Endothelial cell of umbilical vein (primary cell): Measurements from ENCODE around the gene PCSK6. TPM values are rescaled to one million over a fixed set of nuclear protein-coding genes. Genes with fewer than 3 reads are reported as not detected.

Source experiments
- BruUV-seq: library from RNA; stranded (reverse); fragments of 400-500 nt; replicated peaks from 2 replicates; lab custom pipeline; 2021; lab: Mats Ljungman, UMichigan
- CTCF ChIA-PET: fragments of 300-600, 350-600 bp; sonication (Branson Sonifier 250); formaldehyde crosslinking; loops from one replicate; lab custom pipeline; 2021; ENCODE audit warnings: antibody characterized with exemption, inconsistent platforms; lab: Charles Lee
- POLR2A ChIA-PET: fragments of 300-600, 350-600 bp; sonication (Branson Sonifier 250); formaldehyde crosslinking; loops from one replicate; lab custom pipeline; 2021; ENCODE audit warnings: antibody characterized with exemption, inconsistent platforms; lab: Charles Lee
- DNase-seq: peaks from one replicate; pipeline ENCODE4 v3.0.0-alpha.2; 2011; ENCODE audit warnings: low read depth, low spot score
- FAIRE-seq: peaks from 2 replicates; lab custom pipeline; 2011; peaks lifted over from hg19 to GRCh38; lab: Jason Lieb, UNC
- H2AFZ ChIP-seq: 2 replicates; pipeline ENCODE4 v1.6.0; 2012; ENCODE audit warnings: low read depth, low read length, control low read depth, inconsistent platforms
- H3K27ac ChIP-seq: 2 replicates; pipeline ENCODE4 v1.5.1; 2011; ENCODE audit warnings: low read depth, mild to moderate bottlenecking, control low read depth, low read length, moderate library complexity; ENCODE audit not compliant: insufficient read depth
- H3K27me3 ChIP-seq, 2 experiments: 2 replicates each; pipeline versions ENCODE4 v1.6.0 to v1.6.1; 2011; ENCODE audit warnings: low read length in 2 of 2, mixed read lengths in 1 of 2; ENCODE audit not compliant: control insufficient read depth in 2 of 2, insufficient read depth in 2 of 2
- H3K36me3 ChIP-seq, 2 experiments: 2 replicates in 1 of 2; 3 replicates in 1 of 2; pipeline ENCODE4 v1.5.1; 2011; ENCODE audit warnings: low read length in 2 of 2, mild to moderate bottlenecking in 1 of 2, moderate library complexity in 1 of 2; ENCODE audit not compliant: control insufficient read depth in 2 of 2, insufficient read depth in 2 of 2; ENCODE audit errors: extremely low read depth in 1 of 2
- H3K4me1 ChIP-seq: 3 replicates; pipeline ENCODE4 v1.5.1; 2011; ENCODE audit warnings: mild to moderate bottlenecking, low read length; ENCODE audit not compliant: control insufficient read depth, insufficient read depth; ENCODE audit errors: extremely low read depth
- H3K4me2 ChIP-seq: 2 replicates; pipeline ENCODE4 v1.6.1; 2011; ENCODE audit warnings: low read length, control low read depth, mixed read lengths; ENCODE audit not compliant: insufficient read depth
- H3K4me3 ChIP-seq, 3 experiments: fragments of 200-600 bp in 1 of 3; sonication (generic), shearing (Covaris generic) in 1 of 3; replicated peaks in 1 of 3; 2 replicates each; pipeline ENCODE4 v1.5.1; 2011 to 2016; ENCODE audit warnings: control low read depth in 3 of 3, low read length in 3 of 3, mild to moderate bottlenecking in 2 of 3, inconsistent platforms in 1 of 3, low read depth in 1 of 3, moderate library complexity in 1 of 3; ENCODE audit not compliant: insufficient read depth in 1 of 3
- H3K79me2 ChIP-seq: 2 replicates; pipeline ENCODE4 v1.6.0; 2012; ENCODE audit warnings: low read length, inconsistent platforms; ENCODE audit not compliant: control insufficient read depth, insufficient read depth
- H3K9ac ChIP-seq: replicated peaks from 2 replicates; pipeline ENCODE3; 2011; ENCODE audit warnings: low read length, control low read depth; ENCODE audit not compliant: insufficient read depth; ENCODE audit errors: extremely low read depth
- H3K9me1 ChIP-seq: replicated peaks from 3 replicates; pipeline ENCODE4 v1.6.0; 2011; ENCODE audit warnings: mild to moderate bottlenecking, low read length; ENCODE audit not compliant: control insufficient read depth, insufficient read depth; ENCODE audit errors: extremely low read depth
- H3K9me3 ChIP-seq: replicated peaks from 2 replicates; pipeline ENCODE4 v1.5.1; 2012; ENCODE audit warnings: low read length, inconsistent platforms; ENCODE audit not compliant: control insufficient read depth, insufficient read depth
- H4K20me1 ChIP-seq: replicated peaks from 2 replicates; pipeline ENCODE3; 2011; ENCODE audit warnings: mild to moderate bottlenecking, low read length; ENCODE audit not compliant: control insufficient read depth, insufficient read depth; ENCODE audit errors: extremely low read depth
- CTCF ChIP-seq, 2 donors: IDR thresholded peaks; 1 replicate in 1 of 2; 2 replicates in 1 of 2; pipeline ENCODE4 v1.5.1; 2011; ENCODE audit warnings: low read length in 2 of 2, mild to moderate bottlenecking in 2 of 2, moderate library complexity in 2 of 2, control low read depth in 1 of 2, inconsistent platforms in 1 of 2, low read depth in 1 of 2; ENCODE audit not compliant: insufficient read depth in 1 of 2; ENCODE audit errors: extremely low read depth in 1 of 2
- EZH2 ChIP-seq: IDR thresholded peaks from 2 replicates; pipeline ENCODE4 v1.6.1; 2012; ENCODE audit warnings: borderline replicate concordance, low read depth, mild to moderate bottlenecking, moderate library complexity, low read length, inconsistent platforms; ENCODE audit not compliant: severe bottlenecking
- FOS ChIP-seq: IDR thresholded peaks from 2 replicates; pipeline ENCODE4 v1.6.1; 2011; ENCODE audit warnings: mild to moderate bottlenecking, low read length, moderate library complexity, borderline replicate concordance; ENCODE audit not compliant: insufficient read depth
- GATA2 ChIP-seq: IDR thresholded peaks from 2 replicates; pipeline ENCODE4 v1.7.0; 2011; ENCODE audit warnings: low read depth, mild to moderate bottlenecking, moderate library complexity, mixed read lengths, low read length; ENCODE audit not compliant: insufficient read length, insufficient read depth
- JUN ChIP-seq: IDR thresholded peaks from 2 replicates; pipeline ENCODE4 v1.6.1; 2011; ENCODE audit warnings: borderline replicate concordance, low read depth; ENCODE audit not compliant: insufficient read length, insufficient read depth
- MAX ChIP-seq: IDR thresholded peaks from 2 replicates; pipeline ENCODE4 v1.6.1; 2011; ENCODE audit not compliant: insufficient read depth, insufficient read length
- MYC ChIP-seq: IDR thresholded peaks from one replicate; pipeline ENCODE4 v1.6.1; 2011; ENCODE audit warnings: mild to moderate bottlenecking, low read depth, low read length
- POLR2A ChIP-seq: IDR thresholded peaks from 2 replicates; pipeline ENCODE4 v1.6.1; 2012; ENCODE audit warnings: low read depth, mild to moderate bottlenecking, control low read depth, low read length
- POLR2AphosphoS5 ChIP-seq: IDR thresholded peaks from 2 replicates; pipeline ENCODE4 v1.6.1; 2012; ENCODE audit warnings: low read depth, mild to moderate bottlenecking, control low read depth, low read length, moderate library complexity; ENCODE audit not compliant: insufficient read depth
- dilution Hi-C: fragments of 300-500 bp; cut with MboI; formaldehyde crosslinking; loops from one replicate; pipeline ENCODE4 v1.15.0; 2019; ENCODE audit warnings: low sequenced_read_pairs; ENCODE audit not compliant: extremely low pct_ligation_motif_present
- intact Hi-C: fragments of 100-400 bp; cut with micrococcal nuclease; formaldehyde crosslinking; loops from one replicate; pipeline ENCODE4 v1.10.0; 2022
- polyA plus RNA-seq, 4 experiments: library from polyadenylated mRNA; depleted of rRNA in 3 of 4; stranded (reverse) in 3 of 4; unstranded in 1 of 4; fragments of >200 nt; gene quantifications; 2 replicates each; pipeline versions ENCODE4 v1.2.1 to v1.2.3, GENCODE V29; 2011 to 2012; ENCODE audit warnings: missing spikeins in 1 of 4
- total RNA-seq: library from RNA; stranded (reverse); gene quantifications from 2 replicates; pipeline ENCODE4 v1.2.3, GENCODE V29; 2021

PCSK6 gene
- total and polyA plus RNA-seq, 2 donors (not counting 3 experiments of a cell fraction or from before 2014, with no cell fraction given): 0.18 to 0.69 TPM

GRCh38 chr15:101358895-101359294, 130.6 kb downstream of the PCSK6 start:
- H3K4me1 ChIP-seq: no peaks in the 10 kb centered on the region
- DNase-seq (no peak), FAIRE-seq (no peak)
- no peak overlapping the region for H3K4me2 ChIP-seq
- H3K9me1 ChIP-seq: no peaks in the 10 kb centered on the region
- ChIA-PET CTCF (no interaction called here), POLR2A (no interaction called here)
- intact Hi-C loops: no loop called here
- TF ChIP-seq MYC (no peak), FOS (no peak), JUN (no peak), EZH2 (no peak), GATA2 (no peak), POLR2AphosphoS5 (no peak), CTCF (IDR thresholded peaks at IDR 0.05; ENCODE audit: extremely low read depth in 1 of 2, insufficient read depth in 1 of 2, low read depth in 1 of 2, low read length in 2 of 2) (no peak), MAX (no peak), POLR2A (no peak)
- no peaks in the 10 kb centered on the region for H3K36me3 ChIP-seq
- no peak overlapping the region for H2AFZ ChIP-seq
- no peak overlapping the region for H3K9ac ChIP-seq
- H3K79me2 ChIP-seq: no peaks in the 10 kb centered on the region
- H3K9me3 ChIP-seq: no peaks in the 10 kb centered on the region
- no peak overlapping the region for H3K27ac ChIP-seq
- no peak overlapping the region for H3K4me3 ChIP-seq
- no peaks in the 10 kb centered on the region for H3K27me3 ChIP-seq
- H4K20me1 ChIP-seq: no peaks in the 10 kb centered on the region
- dilution Hi-C loops: no loop called here
- BruUV-seq: no TSS peak
